ENCODE results near the gene PDCL3.

Gene PDCL3

GRCh38 chr2:100562613-100563406 lies at the start of gene PDCL3:
Gene PDCL3, plus strand, starts transcription at chr2:100562993. Its CDS starts 75 bp downstream, at chr2:100563068.
- peak; percentile 94 for DNase-seq

- DNase-seq: no peak
Observed at GRCh38 chr2:100513650-100514049, 49.1 kb upstream of the PDCL3 start.

GRCh38 chr2:100517556-100517955 lies 45.2 kb upstream of the PDCL3 start:
- DNase-seq: no peak

GRCh38 chr2:100518801-100519200 lies 44.0 kb upstream of the PDCL3 start:
- no peak for DNase-seq

- DNase-seq: no peak
Observed at GRCh38 chr2:100520224-100520623, 42.6 kb upstream of the PDCL3 start.

- no peak for DNase-seq
Observed at GRCh38 chr2:100522430-100522829, 40.4 kb upstream of the PDCL3 start.

GRCh38 chr2:100524331-100524730 lies 38.5 kb upstream of the PDCL3 start:
- no peak for DNase-seq

GRCh38 chr2:100526868-100527267 lies 35.9 kb upstream of the PDCL3 start:
- DNase-seq: no peak

GRCh38 chr2:100527440-100528015 lies 35.3 kb upstream of the PDCL3 start:
- no peak for DNase-seq

GRCh38 chr2:100529176-100529575 lies 33.6 kb upstream of the PDCL3 start:
- DNase-seq: no peak

- DNase-seq: no peak
Observed at GRCh38 chr2:100529900-100530299, 32.9 kb upstream of the PDCL3 start.

- DNase-seq: no peak
Observed at GRCh38 chr2:100535855-100536254, 26.9 kb upstream of the PDCL3 start.

- DNase-seq: no peak
Observed at GRCh38 chr2:100537918-100538317, 24.9 kb upstream of the PDCL3 start.

GRCh38 chr2:100539221-100539620 lies 23.6 kb upstream of the PDCL3 start:
- no peak for DNase-seq

- DNase-seq: no peak
Observed at GRCh38 chr2:100541404-100541803, 21.4 kb upstream of the PDCL3 start.

- no peak for DNase-seq
Observed at GRCh38 chr2:100542418-100542817, 20.4 kb upstream of the PDCL3 start.

GRCh38 chr2:100544911-100545596 lies 17.7 kb upstream of the PDCL3 start:
- DNase-seq: no peak

- no peak for DNase-seq
Observed at GRCh38 chr2:100546469-100546868, 16.3 kb upstream of the PDCL3 start.

GRCh38 chr2:100548771-100549170 lies 14.0 kb upstream of the PDCL3 start:
- DNase-seq: no peak

- no peak for DNase-seq
Observed at GRCh38 chr2:100551303-100551702, 11.5 kb upstream of the PDCL3 start.

GRCh38 chr2:100554798-100555407 lies 7.9 kb upstream of the PDCL3 start:
- DNase-seq: peak; percentile 42

- no peak for DNase-seq
Observed at GRCh38 chr2:100556746-100557145, 6.0 kb upstream of the PDCL3 start.

- DNase-seq: no peak
Observed at GRCh38 chr2:100560216-100560830, 2.5 kb upstream of the PDCL3 start.
